Ovary (tissue), 9 donors: ENCODE measurements around the gene AKT1. TPM values are rescaled to one million over a fixed set of nuclear protein-coding genes. Genes with fewer than 3 reads are reported as not detected.
A peak's percentile ranks its signal among the peaks of the same experiment; 100 is the strongest.

Experiments used
- DNase-seq, 5 donors: peaks; one replicate each; pipeline ENCODE4 v3.0.0-alpha.2; 2019 to 2020
- H3K27ac ChIP-seq, 2 donors: fragments of 200-600 bp; one replicate each; pipeline versions ENCODE4 v1.5.1 to v1.8.0; 2019 to 2022
- H3K27me3 ChIP-seq: fragments of 200-600 bp; one replicate; pipeline ENCODE4 v1.8.0; 2022
- H3K36me3 ChIP-seq: fragments of 200-600 bp; sonication (generic); one replicate; pipeline ENCODE4 v1.5.1; 2019
- H3K4me1 ChIP-seq: one replicate; pipeline ENCODE4 v1.8.1; 2013; ENCODE audit warnings: mild to moderate bottlenecking, moderate library complexity; ENCODE audit not compliant: insufficient read depth
- H3K4me3 ChIP-seq: fragments of 200-600 bp; sonication (generic); one replicate; pipeline ENCODE4 v1.5.1; 2017
- H3K9me3 ChIP-seq, 2 donors: fragments of 200-600 bp in 1 of 2; sonication (generic) in 1 of 2; one replicate each; pipeline versions ENCODE4 v1.5.1 to v1.8.1; 2013 to 2019; ENCODE audit warnings: mild to moderate bottlenecking in 1 of 2, moderate library complexity in 1 of 2
- EP300 ChIP-seq: sonication (generic); formaldehyde crosslinking; IDR thresholded peaks from one replicate; pipeline ENCODE4 v1.6.1; 2017; ENCODE audit warnings: antibody characterized with exemption
- POLR2A ChIP-seq: fragments of 450-650 bp; IDR thresholded peaks from one replicate; pipeline ENCODE4 v1.6.1; 2017; ENCODE audit warnings: antibody characterized with exemption, mild to moderate bottlenecking, moderate library complexity
- WGBS, 3 donors: extraction: QIAGEN DNeasy Blood & Tissue Kit in 1 of 3; methylation state at CpG; one replicate each; pipeline versions ENCODE4 v1.1.5 to v1.1.7; 2013 to 2017; 5-methylcytosine and 5-hydroxymethylcytosine counted together
- intact Hi-C, 4 donors: fragments of 100-400 bp; cut with DNase I; formaldehyde crosslinking; loops; one replicate each; pipeline versions ENCODE4 v1.11.0 to v1.15.1; 2022 to 2023
- polyA plus RNA-seq, 2 donors: library from polyadenylated mRNA; stranded (reverse); fragments of 200-250 nt in 1 of 2; fragments of 350-450 nt in 1 of 2; fragmentation: Illumina TruSeq in 1 of 2; extraction: RNeasy Lipid Tissue Mini Kit (QIAGEN cat#74804) in 1 of 2; gene quantifications; one replicate each; pipeline ENCODE4 v1.2.3, GENCODE V29; 2013 to 2014
- total RNA-seq, 7 donors: library from RNA; depleted of rRNA in 2 of 7; stranded (reverse); fragments of >200 nt in 2 of 7; fragmentation: NEBNext Ultra II Directional in 3 of 7; extraction: Animal tissue kit (Norgen Biotek cat#: 25700) in 3 of 7; gene quantifications; one replicate each; pipeline versions ENCODE4 v1.1.0 to v1.2.4, GENCODE V29; 2016 to 2023
- TF ChIP-seq, protein P1 (sequence below), 3 donors: fragments of 450-650 bp in 2 of 3; fragments of 200-600 bp in 1 of 3; IDR thresholded peaks; one replicate each; pipeline versions ENCODE4 v1.5.1 to v1.8.0; 2016 to 2022; ENCODE audit warnings: antibody characterized with exemption in 3 of 3, mild to moderate bottlenecking in 1 of 3
- donor health status: DM: no; HTN: no; CAD: no; lungs with moderate emphysema.
- donor health status: DM: no; HTN: no; CAD: no.
- donor health status: Bipolar disorder and iron deficiency.
- donor health status: DM: yes; HTN: yes; CAD: no.
- donor health status: DM: no; HTN: no; CAD: no.
- donor health status: DM: yes; HTN: yes; CAD: no.

Gene AKT1
- total and polyA plus RNA-seq, 9 donors: 53.9 to 105 (median 95.4) TPM

DNA sequence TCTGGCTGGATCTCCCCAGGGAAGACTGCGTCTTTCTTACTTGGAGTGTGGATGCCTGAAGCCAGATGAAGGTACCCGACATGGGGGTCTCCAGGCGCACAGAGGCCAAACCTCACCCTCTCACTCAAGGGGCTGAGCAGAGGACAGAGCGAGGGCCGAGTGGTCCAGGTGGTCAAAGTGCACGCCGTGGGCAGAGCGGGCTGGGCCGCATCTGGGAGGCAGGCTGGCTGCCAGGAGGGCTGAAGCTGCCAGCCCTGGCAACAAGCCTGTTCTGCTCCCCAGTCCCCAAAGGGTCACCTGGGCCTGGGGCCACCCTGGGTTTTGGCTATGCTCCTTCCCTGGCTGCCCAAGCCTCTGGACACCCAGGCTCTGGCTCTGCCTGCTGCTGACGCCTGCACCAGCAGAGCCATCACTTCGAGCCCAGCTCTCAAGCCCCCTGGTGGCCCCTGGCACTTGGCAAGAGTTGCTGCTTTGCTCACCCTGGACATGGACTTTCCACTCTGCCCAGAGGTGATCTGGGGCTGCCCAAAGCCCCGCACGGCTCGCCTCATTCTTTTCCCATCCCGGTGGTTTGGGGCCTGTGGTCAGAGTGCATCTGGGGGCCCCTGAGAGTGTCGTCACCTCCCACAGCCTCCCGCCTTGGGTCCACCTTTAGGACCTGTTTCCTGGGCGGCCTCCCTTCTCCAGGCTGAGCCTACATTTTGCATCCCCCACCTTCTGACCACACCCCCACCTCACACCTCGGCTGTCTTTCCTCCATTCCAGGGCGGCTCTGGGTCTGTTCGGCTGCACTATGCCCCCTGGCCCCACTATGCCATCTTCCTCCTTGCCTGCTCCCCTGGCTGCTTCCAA, 68.7 kb downstream of the AKT1 start:
- no peaks in the 10 kb centered on the region for H3K9me3 ChIP-seq
- no peak overlapping the region for H3K27ac ChIP-seq
- no peaks in the 10 kb centered on the region for H3K36me3 ChIP-seq
- no peaks in the 10 kb centered on the region for H3K27me3 ChIP-seq
- DNase-seq: no peak
- H3K4me1 ChIP-seq: peaks cover 3% of the 10 kb centered on the region
- 67 to 72% (median 71%) methylated on average over 21 of the region's 21 CpGs for WGBS, 3 donors
- intact Hi-C loops: no loop called here
- TF ChIP-seq, protein P1, sequence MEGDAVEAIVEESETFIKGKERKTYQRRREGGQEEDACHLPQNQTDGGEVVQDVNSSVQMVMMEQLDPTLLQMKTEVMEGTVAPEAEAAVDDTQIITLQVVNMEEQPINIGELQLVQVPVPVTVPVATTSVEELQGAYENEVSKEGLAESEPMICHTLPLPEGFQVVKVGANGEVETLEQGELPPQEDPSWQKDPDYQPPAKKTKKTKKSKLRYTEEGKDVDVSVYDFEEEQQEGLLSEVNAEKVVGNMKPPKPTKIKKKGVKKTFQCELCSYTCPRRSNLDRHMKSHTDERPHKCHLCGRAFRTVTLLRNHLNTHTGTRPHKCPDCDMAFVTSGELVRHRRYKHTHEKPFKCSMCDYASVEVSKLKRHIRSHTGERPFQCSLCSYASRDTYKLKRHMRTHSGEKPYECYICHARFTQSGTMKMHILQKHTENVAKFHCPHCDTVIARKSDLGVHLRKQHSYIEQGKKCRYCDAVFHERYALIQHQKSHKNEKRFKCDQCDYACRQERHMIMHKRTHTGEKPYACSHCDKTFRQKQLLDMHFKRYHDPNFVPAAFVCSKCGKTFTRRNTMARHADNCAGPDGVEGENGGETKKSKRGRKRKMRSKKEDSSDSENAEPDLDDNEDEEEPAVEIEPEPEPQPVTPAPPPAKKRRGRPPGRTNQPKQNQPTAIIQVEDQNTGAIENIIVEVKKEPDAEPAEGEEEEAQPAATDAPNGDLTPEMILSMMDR (IDR thresholded peaks at IDR 0.05): no peak
- TF ChIP-seq POLR2A (no peak), EP300 (no peak)
- no peak overlapping the region for H3K4me3 ChIP-seq

DNA sequence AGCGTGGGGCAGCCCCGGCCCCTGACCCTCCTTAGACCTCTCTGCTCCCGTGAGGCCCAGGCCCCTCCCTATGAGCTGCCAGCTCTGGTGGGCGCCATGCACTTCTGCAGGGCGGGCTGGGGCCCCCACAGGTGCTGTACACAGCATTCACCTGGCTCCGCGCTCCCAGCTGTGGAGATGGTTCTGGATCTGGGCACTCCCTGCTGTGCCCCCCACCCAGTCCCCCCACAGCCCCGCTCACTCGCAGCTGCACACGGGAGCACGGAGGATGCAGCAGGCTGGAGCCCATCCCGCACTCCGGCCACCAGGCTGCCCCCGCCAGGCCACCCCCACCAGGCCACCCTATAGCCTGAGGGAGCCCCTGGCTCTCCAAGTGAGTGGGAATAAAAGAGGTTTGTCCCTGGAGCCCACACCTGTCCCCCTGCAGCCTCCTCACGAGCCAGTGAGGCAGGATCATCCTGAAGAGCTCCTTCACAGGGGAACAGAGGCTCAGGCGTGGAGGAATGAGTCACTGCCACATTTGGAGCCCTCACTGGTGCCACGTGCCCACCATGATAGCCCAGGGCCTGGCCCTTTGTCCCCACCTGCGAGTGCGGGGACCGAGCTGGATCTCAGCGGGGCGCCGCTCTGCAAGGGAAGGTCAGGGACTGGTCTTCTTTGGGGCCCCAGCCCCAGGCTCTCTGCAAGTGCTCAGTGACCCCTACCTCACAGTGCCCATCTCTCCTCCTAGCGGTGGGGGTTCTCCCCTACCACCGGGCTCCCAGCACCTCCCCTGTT, 69.6 kb downstream of the AKT1 start:
- intact Hi-C loops: no loop called here
- H3K4me1 ChIP-seq: peaks cover 3% of the 10 kb centered on the region
- H3K36me3 ChIP-seq: no peaks in the 10 kb centered on the region
- TF ChIP-seq EP300: no peak
- TF ChIP-seq, protein P1 (IDR thresholded peaks at IDR 0.05): no peak
- no peak overlapping the region for H3K27ac ChIP-seq
- no peak overlapping the region for H3K4me3 ChIP-seq
- WGBS, 3 donors: 57 to 74% (median 66%) methylated on average over 18 to 25 of the region's 25 CpGs
- no peak for DNase-seq
- no peaks in the 10 kb centered on the region for H3K9me3 ChIP-seq
- H3K27me3 ChIP-seq: no peaks in the 10 kb centered on the region

DNA sequence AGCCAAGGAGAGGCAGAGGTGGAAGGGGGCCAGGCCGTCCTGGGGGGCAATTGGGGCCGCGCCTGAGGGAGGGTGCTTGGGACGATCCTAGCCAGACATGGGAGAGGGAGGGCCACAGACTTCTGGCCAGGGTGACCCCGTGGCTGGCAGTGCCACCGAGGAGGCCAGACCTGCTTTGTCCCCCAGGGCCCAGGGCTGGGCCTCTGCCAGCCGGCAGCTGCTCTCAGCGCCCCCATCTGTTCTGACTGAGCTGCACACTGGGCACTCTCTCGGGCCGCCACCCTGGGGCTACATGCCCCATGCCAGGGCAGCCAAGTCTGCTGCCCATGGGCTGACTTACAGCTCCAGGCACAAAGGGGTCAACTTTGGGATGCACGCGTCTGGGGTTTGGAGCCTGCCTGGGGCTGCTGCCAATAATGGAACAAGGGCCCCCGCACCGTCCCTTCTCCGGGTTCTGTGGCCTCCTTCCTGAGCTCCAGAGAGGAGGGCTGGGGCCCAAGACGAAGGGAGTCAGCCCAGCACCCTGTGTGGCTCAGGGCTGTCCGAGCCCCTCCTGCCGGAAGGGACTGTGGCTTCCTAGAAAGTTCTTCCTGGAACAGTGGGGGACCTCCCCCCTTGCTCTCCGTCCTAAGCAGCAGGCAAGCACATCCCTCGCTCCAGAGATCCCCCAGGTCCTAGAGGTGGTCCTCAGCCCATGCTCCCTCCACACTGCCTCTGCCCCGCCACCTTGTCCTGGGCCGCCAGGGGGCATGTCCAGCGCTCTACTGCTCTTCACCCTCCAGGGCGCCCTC, 70.4 kb downstream of the AKT1 start:
- Histone ChIP-seq H3K4me1 (peaks cover 3% of the 10 kb centered on the region), H3K36me3 (no peaks in the 10 kb centered on the region), H3K4me3 (peak overlapping the region; percentile 45), H3K27me3 (no peaks in the 10 kb centered on the region), H3K27ac (no peak overlapping the region), H3K9me3 (no peaks in the 10 kb centered on the region)
- TF ChIP-seq, protein P1 (IDR thresholded peaks at IDR 0.05): no peak
- intact Hi-C loops: no loop called here
- 8 to 11% (median 9%) methylated on average over 24 of the region's 24 CpGs for whole genome bisulfite sequencing, 3 donors
- peak in 3 of 5 donors; percentile 43 to 59 (median 53) for DNase-seq

DNA sequence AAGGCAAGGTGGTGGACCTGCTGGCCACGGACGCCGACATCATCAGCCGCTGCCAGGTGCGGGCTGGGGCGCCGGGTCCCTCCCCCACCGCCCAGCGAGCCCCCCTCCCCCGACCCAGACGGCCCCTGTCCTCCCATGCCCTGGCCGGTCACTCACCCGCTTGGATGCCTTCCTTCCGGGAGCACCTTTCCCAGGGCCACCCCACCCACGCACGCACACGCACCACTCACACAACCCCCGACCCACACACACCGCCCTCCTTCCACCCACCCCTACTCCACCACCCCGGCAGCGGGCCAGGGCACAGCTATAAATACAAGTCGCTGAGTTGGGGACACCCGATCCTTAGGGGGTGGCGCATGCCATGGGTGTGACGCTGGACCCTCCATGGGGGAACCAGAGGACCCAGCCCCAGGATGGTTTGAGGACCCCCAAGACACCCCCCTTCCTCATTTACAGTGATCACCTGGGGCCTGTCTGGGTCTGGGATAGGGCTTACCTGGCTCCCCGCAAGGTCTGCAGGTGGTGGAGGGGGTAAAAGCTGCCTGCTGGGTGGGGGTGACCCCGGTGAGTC, 71.1 kb downstream of the AKT1 start:
- Histone ChIP-seq H3K9me3 (no peaks in the 10 kb centered on the region), H3K4me3 (peak overlapping the region; percentile 45), H3K27me3 (no peaks in the 10 kb centered on the region), H3K4me1 (peaks cover 3% of the 10 kb centered on the region), H3K27ac (no peak overlapping the region), H3K36me3 (no peaks in the 10 kb centered on the region)
- peak; percentile 34 to 67 (median 54) for DNase-seq
- intact Hi-C loops: no loop called here
- 2 to 4% (median 3%) methylated on average over 13 to 27 of the region's 27 CpGs for WGBS, 3 donors
- no peak for TF ChIP-seq EP300
- TF ChIP-seq POLR2A: no peak
- TF ChIP-seq, protein P1 (IDR thresholded peaks at IDR 0.05): no peak
